Breast epithelium (tissue), 3 donors: Measurements from ENCODE around the gene CDKN2A.

Source experiments
- CTCF ChIP-seq, 3 donors: fragments of 450-650 bp; IDR thresholded peaks; one replicate each; pipeline ENCODE4 v1.5.1; 2016 to 2017; ENCODE audit warnings: antibody characterized with exemption in 3 of 3, mild to moderate bottlenecking in 3 of 3, moderate library complexity in 3 of 3
- POLR2A ChIP-seq: fragments of 450-650 bp; IDR thresholded peaks from one replicate; pipeline ENCODE4 v1.6.1; 2016; ENCODE audit warnings: antibody characterized with exemption, mild to moderate bottlenecking, moderate library complexity

DNA sequence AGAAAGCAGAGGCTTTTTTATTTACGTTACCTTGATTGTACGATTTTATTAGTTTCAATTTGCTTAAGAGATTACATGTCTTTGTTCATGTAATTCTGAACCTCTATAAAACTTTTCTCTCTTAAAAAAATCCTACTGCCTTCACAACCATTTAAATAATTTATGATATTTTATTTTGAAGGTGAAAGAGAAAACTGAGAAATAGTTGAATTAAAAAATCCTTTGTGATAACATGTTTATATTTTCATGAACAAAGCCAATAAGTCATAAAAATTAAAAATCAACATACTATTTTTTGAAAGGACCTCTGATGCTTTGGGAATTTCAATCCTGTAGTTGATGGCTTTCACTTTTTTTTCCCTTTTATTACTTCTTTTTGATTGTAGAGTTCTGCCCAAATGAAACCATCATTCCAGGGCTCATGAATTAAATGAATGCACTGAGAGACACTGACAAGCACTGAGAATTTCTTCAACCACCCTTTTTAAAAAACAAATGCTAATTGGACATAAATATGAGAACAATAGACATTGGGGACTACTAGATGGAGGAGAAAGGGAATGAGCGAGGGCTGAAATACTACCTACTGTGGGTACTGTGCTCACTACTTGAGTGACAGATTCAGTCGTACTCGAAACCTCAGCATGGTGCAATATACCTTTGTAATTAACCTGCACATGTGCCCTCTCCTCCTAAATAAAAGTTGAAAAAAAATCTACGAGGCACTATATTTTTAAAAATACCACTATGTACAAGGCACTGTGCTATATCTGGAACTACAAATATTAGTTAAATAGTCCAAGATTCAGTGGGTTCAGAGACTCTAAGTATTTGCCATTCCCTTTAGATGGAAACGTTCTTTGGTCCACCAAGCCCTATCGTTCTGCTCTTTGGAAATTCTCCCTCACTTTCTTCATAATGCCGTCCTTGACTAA is 5.9 kb downstream of the CDKN2A start:
- no peak for TF ChIP-seq CTCF (IDR thresholded peaks at IDR 0.05)
- TF ChIP-seq POLR2A: no peak
